CD4-positive, alpha-beta T cell treated with Interleukin-4 for 1 hour (primary cell): ENCODE results near the gene RAB6A.
"Not testable (repeated sequence)": the region's sequence is repeated elsewhere in the genome, so short reads cannot be mapped to it uniquely, and the experiment has no call there.

Experiments
- DNase-seq, 2 donors: peaks; one replicate each; pipeline ENCODE4 v3.0.0-alpha.2; 2020 to 2022

The RAB6A gene

DNA sequence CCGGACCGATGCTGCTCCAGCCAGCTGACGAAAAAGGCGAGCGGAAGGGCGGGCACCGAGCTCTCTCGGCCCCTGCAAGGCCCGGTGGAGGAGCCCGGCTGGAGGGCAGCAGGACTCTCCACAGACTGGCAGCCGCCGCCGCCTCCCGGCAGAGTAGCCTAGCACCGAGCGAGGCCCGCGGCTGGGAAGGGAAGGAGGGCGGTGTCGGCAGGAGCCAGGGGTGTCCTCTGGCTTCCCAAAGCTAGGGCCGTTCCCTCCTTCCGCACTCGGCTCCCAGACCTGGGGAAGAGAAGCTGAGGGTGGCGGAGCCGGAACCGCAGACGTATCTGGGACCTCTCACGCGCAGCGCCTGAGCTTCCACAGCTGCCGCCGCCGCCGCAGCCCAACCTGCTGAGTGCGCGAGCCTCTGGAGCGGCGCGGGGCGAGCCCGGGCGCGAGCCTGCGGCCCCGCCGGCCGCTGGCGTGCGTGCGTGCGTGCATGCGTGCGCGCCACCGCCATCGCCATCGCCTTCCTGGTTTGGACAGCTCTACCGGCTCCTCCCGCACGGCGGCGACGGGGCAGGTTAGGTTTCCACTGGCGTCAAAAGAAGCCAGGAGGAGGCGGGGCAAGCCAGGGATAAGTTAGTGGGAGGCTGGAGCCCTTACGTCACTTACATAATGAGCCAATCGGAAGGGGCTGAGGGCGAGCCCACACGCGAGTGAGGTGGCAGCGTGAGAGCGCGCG lies at the start of gene RAB6A:
Gene RAB6A (minus strand): TSS at position 396 of the 724 bp plus-strand sequence. CDS start 439 bp downstream, outside the sequence.
- DNase-seq: peak; percentile 100

DNA sequence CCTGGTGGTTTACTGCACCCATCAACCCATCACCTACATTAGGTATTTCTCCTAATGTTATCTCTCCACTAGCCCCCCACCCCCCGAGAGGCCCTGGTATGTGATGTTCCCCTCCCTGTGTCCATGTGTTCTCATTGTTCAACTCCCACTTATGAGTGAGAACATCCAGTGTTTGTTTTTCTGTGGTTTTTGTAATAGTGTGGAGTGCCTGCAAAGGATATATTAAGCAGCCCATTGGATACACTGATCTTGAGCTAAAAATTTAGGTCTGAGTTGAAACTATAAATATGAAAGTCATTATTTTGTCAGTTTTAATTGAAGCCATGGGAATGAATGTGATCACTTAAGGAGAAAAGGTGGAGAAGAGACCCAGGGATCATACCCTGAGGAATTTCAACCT lies 49.8 kb upstream of the RAB6A start:
- no peak for DNase-seq

DNA sequence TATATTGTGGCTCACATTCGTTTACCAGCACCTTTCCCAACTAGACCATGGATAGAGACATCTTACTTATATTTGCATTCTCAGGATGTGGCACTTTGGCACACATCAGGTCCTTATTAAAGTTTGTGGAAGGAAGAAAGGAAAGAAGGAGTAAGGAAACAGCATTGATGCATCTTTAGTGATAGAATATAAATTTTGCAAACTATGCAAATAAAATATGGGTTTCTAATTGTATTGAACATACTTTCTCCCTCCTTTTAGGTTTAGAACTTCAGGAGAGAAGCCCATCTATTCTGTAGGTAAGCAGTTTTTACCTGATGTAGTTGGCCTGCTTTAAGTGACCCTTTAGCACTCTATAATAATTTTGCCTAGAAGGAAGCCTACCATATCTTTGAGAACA lies 47.2 kb upstream of the RAB6A start:
- DNase-seq: no peak

DNA sequence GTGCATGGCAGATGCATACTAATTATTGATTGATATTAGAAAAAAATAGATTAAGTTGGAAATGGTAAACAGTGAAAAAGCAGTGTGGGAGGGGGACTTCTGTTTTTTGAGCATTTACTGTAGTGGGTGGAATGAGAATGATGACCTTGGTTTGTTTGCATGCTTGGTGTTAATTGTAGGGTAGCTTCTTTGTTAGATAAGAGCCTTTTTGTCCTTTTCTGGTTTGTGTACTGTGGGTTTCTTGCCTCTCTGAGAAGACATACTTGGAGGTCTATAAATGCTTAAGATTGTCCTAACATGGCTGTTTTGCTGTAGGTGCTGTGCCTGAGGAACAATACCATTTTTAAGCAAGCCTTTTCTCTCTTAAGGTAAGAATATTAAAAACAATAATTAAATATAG lies 43.8 kb upstream of the RAB6A start:
- no peak for DNase-seq

- DNase-seq: no peak
Measured at GRCh38 chr11:73801136-73801535, 40.3 kb upstream of the RAB6A start.

GRCh38 chr11:73800276-73800806 lies 39.5 kb upstream of the RAB6A start:
- DNase-seq: no peak

DNA sequence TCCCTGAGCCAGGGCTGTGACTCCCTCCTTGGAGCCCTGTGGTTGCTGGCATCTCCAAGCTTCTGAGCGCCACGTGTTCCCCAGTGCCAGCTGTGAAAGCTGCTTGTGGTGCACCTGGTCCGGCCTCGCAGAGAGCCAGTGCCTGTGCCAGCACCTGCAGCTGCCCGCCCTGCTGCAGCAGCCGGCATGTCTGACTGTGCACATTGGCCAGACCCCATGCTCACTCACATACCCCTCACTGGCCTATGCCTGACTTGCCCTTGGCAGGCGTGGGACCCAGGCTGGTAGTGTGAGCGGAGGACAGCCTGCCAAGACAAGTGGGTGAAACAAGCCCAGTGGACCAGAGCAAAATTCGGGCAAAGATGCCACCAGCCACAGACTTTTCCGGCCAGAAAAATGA lies 36.6 kb upstream of the RAB6A start:
- no peak for DNase-seq

GRCh38 chr11:73795925-73796632 lies 35.2 kb upstream of the RAB6A start:
- no peak for DNase-seq

DNA sequence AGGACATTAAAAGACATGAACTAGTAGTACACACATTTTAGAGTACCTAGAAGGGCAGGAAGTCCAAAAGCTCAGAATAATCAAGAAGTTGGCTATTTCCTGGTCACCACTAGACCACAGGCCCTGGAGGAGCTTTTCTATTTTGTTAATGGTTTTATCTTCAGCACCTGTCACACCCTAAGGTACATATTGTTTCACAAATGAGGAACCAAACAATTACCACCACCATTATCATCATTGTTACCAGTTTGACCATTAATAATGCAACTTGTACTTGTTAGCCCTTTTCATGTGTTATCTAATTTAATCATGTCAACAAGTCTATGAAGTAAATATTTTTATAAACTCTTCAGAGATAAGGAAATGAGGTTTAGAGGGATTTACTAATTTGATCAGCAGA lies 31.7 kb upstream of the RAB6A start:
- no peak for DNase-seq

- no peak for DNase-seq
Measured at GRCh38 chr11:73789279-73789670, 28.4 kb upstream of the RAB6A start.

DNA sequence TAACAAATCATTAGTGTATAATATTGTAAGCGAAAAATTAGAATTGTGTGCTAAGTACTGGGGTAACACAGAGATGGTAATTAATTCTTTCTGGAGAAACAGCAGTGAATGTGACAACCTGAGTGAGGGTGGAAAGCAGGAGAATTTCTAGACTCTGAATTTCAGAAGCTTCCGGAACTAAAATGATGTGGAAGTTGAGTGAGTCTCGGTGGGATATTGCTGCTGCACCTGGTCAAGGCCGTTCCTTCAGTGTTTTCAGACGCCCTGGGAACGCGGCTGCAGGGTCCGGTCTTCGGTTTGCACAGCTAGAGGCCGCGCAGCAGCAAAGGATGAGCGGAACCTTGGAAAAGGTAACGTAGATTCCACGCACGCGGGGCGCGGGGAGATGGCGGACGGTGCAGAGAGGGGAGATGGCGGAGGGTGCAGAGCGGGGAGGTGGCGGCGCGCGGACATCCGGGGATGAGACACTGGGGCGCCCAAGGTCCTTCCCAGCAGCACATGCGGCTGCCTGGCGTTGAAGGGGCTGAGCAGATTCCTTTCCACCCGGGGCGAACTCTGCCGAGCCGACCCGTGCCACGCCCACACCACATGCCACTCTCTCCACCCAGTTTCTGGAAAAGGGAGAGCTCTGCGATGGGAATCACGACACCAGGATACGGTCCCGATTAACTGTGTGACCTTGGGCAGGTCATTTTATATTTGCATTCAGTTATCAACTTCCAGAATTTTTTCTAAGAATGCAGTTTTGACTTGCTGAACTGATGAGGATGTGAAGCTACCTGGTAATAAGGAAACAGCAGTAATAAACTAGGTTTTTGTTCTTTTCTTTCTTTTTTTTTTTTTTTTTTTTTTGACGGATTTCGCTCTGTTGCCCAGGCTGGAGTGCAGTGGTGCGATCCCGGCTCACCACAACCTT lies 27.0 kb upstream of the RAB6A start, which contains the start of gene MRPL48:
Gene MRPL48 (plus strand): TSS at position 232 of the 916 bp plus-strand sequence. CDS start 98 bp downstream, at position 330.
- peak; percentile 85 to 89 for DNase-seq

DNA sequence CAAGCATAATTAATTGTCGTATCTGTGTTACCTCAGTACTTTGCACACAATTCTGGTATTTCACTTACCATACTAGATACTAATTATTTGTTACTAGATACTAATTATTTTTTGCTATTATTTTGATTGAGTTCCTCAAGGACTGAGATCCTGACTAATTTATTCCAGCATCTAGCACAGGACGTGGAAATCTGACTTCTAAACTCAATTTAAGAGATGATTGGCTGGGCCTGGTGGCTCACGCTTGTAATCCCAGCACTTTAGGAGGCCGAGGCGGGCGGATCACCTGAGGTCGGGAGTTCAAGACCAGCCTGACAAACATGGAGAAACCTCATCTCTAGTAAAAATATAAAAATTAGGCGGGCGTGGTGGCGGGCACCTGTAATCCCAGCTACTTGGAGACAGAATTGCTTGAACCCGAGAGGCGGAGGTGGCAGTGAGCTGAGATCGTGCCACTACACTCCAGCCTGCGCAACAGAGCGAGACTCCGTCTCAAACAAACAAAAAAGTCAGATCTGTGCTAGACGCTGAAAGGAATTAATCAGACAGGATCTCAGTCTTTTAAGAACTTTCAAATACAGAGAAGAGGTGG lies 26.3 kb upstream of the RAB6A start:
- no peak for DNase-seq

GRCh38 chr11:73785467-73785866 lies 24.6 kb upstream of the RAB6A start:
- not testable (repeated sequence) for DNase-seq

DNA sequence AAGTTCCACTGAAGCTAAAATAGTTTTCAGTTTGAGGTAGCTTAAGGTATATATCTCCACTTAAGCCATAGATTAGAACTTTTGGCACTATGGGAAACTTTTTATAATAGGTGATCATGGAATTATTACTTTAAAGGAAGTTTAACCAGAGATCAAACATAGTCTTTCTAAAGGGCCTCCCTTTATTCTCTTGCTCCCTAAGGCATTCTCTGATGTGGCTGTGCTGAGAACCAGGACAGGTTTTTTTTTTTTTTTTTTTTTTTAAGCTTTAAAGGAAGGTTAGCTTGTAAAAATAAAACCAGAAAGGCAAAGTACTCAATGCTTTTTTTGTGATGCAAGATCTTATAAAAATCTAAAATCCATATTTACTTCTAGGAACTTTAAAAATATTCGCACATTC lies 23.9 kb upstream of the RAB6A start:
- no peak for DNase-seq

DNA sequence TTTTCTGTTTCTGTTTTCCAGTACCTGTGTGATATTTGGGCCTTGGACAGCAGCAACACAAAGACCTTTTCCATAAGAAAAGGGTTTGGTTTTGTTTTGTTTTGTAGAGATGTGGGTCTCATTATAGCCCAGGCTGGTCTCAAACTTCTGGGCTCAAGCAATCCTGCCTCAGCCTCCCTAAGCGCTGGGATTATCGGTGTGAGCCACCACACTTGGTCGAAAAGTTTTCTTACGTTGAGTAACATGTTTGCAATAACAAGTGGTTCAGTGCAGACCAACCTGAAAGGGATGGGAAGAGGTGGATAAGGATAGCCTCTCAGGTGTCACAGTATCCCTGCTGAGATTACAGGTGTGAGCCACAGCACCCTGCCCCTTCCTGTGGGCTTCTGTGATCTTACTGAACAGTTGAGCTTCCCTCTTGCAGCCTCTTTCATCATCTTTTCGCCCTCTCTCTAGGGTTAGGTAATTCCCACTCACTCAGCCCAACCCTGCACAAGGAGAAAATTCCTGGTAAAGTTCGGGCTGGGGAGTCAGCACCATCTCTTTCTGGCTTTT lies 23.3 kb upstream of the RAB6A start:
- DNase-seq: no peak

DNA sequence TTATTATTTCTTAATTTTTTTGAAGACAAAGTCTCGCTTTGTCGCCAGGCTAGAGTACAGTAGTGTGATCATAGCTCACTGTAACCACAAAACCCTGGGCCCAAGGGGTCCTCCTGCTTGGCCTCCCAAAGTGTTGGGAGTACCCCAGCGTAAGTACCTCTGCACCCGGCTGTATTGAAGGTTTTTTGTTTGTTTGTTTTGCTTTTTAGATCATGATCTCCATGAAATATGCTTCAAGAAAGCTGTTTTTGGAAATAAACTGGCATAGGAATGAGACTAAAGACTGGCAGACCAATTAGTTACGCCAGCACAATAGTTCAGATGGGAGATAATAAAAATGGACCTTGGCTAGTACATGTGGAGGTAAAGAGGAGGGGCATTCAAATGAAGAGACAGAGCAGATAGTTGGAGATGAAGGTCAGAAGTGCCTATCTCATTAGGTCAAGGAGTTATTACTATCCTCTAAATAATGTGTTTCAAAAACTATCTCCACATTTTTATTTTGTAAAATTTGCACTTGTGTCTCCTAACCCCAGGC lies 22.7 kb upstream of the RAB6A start:
- DNase-seq: no peak

GRCh38 chr11:73781303-73781702 lies 20.4 kb upstream of the RAB6A start:
- no peak for DNase-seq

DNA sequence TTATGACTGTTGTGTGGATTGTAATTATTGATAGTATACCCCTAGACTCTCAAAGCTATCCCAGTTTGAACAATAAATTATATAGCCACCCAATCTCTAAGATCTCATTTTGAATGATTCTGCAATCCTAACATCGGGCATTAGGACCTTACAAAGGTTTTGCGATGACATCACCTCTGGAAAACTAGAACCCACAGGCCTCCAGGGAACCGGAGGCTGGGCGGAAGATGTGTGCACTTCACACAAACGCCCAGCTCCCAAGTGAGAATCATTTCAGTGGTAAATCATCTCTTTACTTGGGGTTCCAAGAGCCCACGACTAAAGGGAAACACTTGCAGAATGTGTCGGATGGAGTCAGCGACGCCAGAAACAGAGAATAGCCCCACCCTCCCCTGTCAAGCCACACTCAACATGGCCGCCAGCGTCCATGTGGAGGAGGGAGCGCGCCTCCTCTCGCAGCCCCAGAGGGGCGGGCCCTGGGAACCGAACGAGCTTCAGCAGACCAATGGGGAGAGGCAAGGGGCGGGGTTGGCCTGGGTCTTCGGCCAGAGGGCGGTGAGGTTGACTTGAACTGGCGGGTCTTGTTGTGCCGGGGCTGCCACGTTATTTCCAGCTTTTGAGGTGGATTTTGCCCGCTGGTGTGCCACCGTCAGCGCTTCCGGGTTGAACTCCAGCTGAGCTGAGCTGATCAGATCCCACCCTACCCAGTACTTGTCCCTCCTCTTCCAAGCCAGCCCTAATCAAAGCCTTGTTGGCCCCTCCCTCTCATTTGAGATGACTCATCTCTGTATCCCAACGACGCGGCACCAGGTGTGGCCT lies 18.4 kb upstream of the RAB6A start:
- peak; percentile 97 to 98 for DNase-seq

DNA sequence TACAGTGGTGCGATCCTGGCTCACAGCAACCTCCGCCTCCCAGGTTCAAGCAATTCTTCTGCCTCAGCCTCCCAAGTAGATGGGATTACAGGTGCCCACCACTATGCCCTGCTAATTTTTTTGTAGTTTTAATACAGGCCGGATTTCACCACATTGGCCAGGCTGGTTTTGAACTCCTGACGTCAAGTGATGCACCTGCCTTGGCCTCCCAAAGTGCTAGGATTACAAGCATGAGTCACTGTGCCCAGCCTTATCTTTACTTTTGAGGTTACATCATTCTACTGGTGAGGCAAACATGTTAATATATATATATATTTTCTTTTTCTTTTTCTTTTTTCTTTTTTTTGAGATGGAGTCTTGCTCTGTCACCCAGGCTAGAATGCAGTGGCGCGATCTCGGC lies 9.9 kb upstream of the RAB6A start:
- not testable (repeated sequence) for DNase-seq

DNA sequence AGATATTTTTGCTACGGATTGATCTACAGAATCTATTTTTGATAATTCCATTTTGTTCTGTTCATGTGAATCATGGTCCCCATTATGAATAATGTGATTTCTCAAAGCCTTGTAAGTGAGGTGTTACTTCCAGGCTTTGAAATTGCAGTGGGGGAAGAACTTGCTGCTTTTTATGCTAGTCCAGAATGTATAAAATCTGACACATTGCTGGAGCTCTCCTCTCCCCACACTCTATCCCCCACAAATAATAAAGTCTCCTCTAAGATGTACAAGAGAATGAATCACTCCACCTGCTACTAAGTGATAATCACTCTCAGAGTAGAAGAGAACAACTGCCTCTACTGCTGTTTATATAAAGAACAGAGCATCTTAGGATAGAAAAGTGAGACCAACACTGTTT lies 5.9 kb upstream of the RAB6A start:
- DNase-seq: no peak

- DNase-seq: no peak
Measured at GRCh38 chr11:73762732-73763131, 1.9 kb upstream of the RAB6A start.
